Activated naive CD8-positive, alpha-beta T cell treated with anti-CD3 and anti-CD28 coated beads, Interleukin-2, amount 50 U/mL, for 24 hours (primary cell): Measurements from ENCODE around the gene FBP2.
A peak's percentile ranks its signal among the peaks of the same experiment; 100 is the strongest.
"Not testable (repeated sequence)": the region's sequence is repeated elsewhere in the genome, so short reads cannot be mapped to it uniquely, and the experiment has no call there.

ENCODE experiments used
- ATAC-seq: fragments of 150-1000 bp; cut with Tn5 transposase; one replicate; pipeline ENCODE4 v1.10.0; 2021
- DNase-seq: peaks from one replicate; pipeline ENCODE4 v3.0.0; 2021
- H3K27ac Mint-ChIP-seq: one replicate; pipeline ENCODE4 v1.8.0; 2021; ENCODE audit warnings: mild to moderate bottlenecking, mixed read lengths
- H3K27me3 Mint-ChIP-seq: one replicate; pipeline ENCODE4 v1.8.0; 2021; ENCODE audit warnings: mixed read lengths
- H3K36me3 Mint-ChIP-seq: one replicate; pipeline ENCODE4 v1.8.0; 2021; ENCODE audit warnings: low read depth, mixed read lengths
- H3K4me1 Mint-ChIP-seq: one replicate; pipeline ENCODE4 v1.8.0; 2021; ENCODE audit warnings: mixed read lengths
- H3K4me3 Mint-ChIP-seq: one replicate; pipeline ENCODE4 v1.8.0; 2021; ENCODE audit warnings: mild to moderate bottlenecking, moderate library complexity, mixed read lengths
- H3K9me3 Mint-ChIP-seq: one replicate; pipeline ENCODE4 v1.8.0; 2021; ENCODE audit warnings: mixed read lengths

Gene FBP2

DNA sequence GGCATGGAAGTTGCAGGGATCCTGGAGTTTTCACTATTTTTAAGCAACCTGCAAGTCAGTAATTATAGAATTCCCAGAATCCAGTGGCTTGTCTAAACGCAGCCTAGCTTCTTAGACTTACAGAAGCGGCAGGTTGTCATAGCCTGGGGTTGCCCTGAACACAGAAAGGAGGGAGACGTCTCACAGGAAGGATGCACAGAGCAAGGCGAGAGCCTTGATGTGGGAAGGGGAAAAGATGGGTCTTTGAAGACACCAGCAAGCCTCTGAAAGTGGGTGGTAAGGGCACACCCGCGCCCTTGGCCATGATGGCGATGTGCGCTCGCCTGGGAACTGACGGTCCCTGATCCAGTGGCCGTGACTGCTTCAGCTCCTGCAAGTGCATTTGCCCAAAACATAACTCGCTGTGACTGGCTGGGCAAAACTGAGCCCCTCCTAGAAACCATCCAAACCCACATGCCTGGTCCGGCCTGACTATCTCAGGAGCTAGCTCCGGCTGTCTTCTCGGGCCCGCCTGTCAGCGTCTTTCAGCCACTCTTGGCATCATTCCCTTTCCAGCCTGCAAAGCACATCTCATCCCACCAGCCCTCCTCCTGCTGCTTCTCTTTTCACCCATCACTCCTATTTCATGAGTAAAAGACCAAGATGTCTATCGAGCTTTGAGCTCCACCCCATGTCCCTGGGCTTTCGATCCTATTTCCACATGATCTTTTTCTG, 28.6 kb upstream of the FBP2 start:
- Mint-ChIP-seq H3K27me3 (peaks cover 8% of the 10 kb centered on the region), H3K27ac (no peak overlapping the region), H3K4me3 (no peak overlapping the region), H3K4me1 (peaks cover 8% of the 10 kb centered on the region), H3K36me3 (no peaks in the 10 kb centered on the region), H3K9me3 (no peaks in the 10 kb centered on the region)
- ATAC-seq (no peak), DNase-seq (no peak)

- H3K9me3 Mint-ChIP-seq: no peaks in the 10 kb centered on the region
- H3K27ac Mint-ChIP-seq: no peak overlapping the region
- ATAC-seq: no peak
- H3K36me3 Mint-ChIP-seq: peaks cover 2% of the 10 kb centered on the region
- H3K27me3 Mint-ChIP-seq: peaks cover 10% of the 10 kb centered on the region
- H3K4me3 Mint-ChIP-seq: no peak overlapping the region
- DNase-seq: no peak
- H3K4me1 Mint-ChIP-seq: peaks cover 8% of the 10 kb centered on the region
These were observed 25.4 kb upstream of the FBP2 start for GRCh38 chr9:94619026-94619425.

- ATAC-seq (no peak), DNase-seq (no peak)
- Mint-ChIP-seq H3K4me3 (no peak overlapping the region), H3K36me3 (peaks cover 4% of the 10 kb centered on the region), H3K27ac (no peak overlapping the region), H3K9me3 (no peaks in the 10 kb centered on the region), H3K27me3 (peaks cover 26% of the 10 kb centered on the region), H3K4me1 (peaks cover 18% of the 10 kb centered on the region)
These were observed 19.4 kb upstream of the FBP2 start for GRCh38 chr9:94613003-94613402.

DNA sequence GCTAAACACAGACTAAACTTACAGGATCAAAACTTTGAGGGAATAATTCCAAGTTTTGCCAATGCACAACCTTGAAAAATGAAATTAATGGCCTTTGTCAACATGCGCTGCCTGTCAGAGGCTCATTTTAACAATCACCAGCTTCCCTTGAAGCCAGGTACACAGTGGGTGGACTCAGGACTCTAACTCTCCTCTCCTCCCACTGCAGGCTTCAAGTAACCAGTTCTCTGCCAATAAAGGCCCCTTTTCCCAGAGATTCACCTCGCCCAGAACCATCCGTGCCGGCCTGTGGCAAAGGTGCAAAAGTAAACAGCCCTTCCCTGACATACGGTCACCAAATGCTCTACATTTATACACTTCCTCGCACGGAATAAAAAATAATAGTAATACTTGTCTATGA, 18.4 kb upstream of the FBP2 start:
- Mint-ChIP-seq H3K27ac (peak overlapping the region; percentile 71), H3K27me3 (peaks cover 26% of the 10 kb centered on the region), H3K9me3 (no peaks in the 10 kb centered on the region), H3K4me1 (peaks cover 18% of the 10 kb centered on the region), H3K4me3 (peak overlapping the region; percentile 41), H3K36me3 (peaks cover 4% of the 10 kb centered on the region)
- DNase-seq: no peak
- ATAC-seq: peak; percentile 26

- peak; percentile 71 for DNase-seq
- H3K4me3 Mint-ChIP-seq: peak overlapping the region; percentile 41
These were observed 18.0 kb upstream of the FBP2 start for GRCh38 chr9:94611638-94612068.

DNA sequence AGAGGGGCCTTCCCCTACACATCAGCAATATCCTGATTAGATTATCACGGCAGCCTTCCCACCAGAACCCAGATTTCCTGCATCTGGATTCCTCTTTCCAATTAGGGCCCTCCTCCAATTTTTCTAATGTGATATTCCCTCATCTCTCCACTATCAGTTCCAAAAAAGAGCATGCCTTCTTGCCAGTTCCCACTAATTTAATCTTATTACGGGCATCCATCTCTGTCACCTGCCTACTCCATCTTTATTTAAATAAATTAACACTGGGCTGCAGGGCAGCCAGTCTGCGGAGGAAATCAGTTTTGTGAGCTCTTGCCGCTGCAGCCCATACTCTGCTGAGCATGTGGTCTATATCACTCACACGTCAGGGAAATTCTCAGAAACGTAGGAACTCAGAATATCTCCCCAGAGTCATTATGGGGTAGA, 16.6 kb upstream of the FBP2 start:
- no peaks in the 10 kb centered on the region for H3K9me3 Mint-ChIP-seq
- H3K27me3 Mint-ChIP-seq: peaks cover 28% of the 10 kb centered on the region
- no peak overlapping the region for H3K4me3 Mint-ChIP-seq
- no peak overlapping the region for H3K27ac Mint-ChIP-seq
- H3K36me3 Mint-ChIP-seq: peaks cover 2% of the 10 kb centered on the region
- ATAC-seq (no peak), DNase-seq (no peak)
- peaks cover 18% of the 10 kb centered on the region for H3K4me1 Mint-ChIP-seq

More at GRCh38 chr9:94611638-94612068, 18.0 kb upstream of the FBP2 start:
- H3K4me1 Mint-ChIP-seq: peaks cover 18% of the 10 kb centered on the region
- peaks cover 4% of the 10 kb centered on the region for H3K36me3 Mint-ChIP-seq
- peaks cover 30% of the 10 kb centered on the region for H3K27me3 Mint-ChIP-seq
- no peaks in the 10 kb centered on the region for H3K9me3 Mint-ChIP-seq
- H3K27ac Mint-ChIP-seq: peak overlapping the region; percentile 71
- ATAC-seq: peak; percentile 92

GRCh38 chr9:94607423-94607691, 13.7 kb upstream of the FBP2 start:
- Mint-ChIP-seq H3K27ac (no peak overlapping the region), H3K4me3 (no peak overlapping the region), H3K27me3 (peaks cover 27% of the 10 kb centered on the region), H3K9me3 (no peaks in the 10 kb centered on the region), H3K4me1 (peaks cover 23% of the 10 kb centered on the region), H3K36me3 (peaks cover 2% of the 10 kb centered on the region)
- ATAC-seq: no peak
- DNase-seq: no peak

- Mint-ChIP-seq H3K36me3 (peaks cover 2% of the 10 kb centered on the region), H3K4me3 (no peak overlapping the region), H3K9me3 (no peaks in the 10 kb centered on the region), H3K27ac (no peak overlapping the region), H3K4me1 (peaks cover 17% of the 10 kb centered on the region), H3K27me3 (peaks cover 24% of the 10 kb centered on the region)
- DNase-seq (no peak), ATAC-seq (no peak)
These were observed 13.2 kb upstream of the FBP2 start for GRCh38 chr9:94606646-94607422.

- Mint-ChIP-seq H3K4me3 (no peak overlapping the region), H3K36me3 (no peaks in the 10 kb centered on the region), H3K27ac (no peak overlapping the region), H3K9me3 (no peaks in the 10 kb centered on the region), H3K4me1 (peaks cover 9% of the 10 kb centered on the region), H3K27me3 (peaks cover 12% of the 10 kb centered on the region)
- ATAC-seq (peak; percentile 91), DNase-seq (peak; percentile 86)
These were observed 9.9 kb upstream of the FBP2 start for GRCh38 chr9:94603259-94604160.

DNA sequence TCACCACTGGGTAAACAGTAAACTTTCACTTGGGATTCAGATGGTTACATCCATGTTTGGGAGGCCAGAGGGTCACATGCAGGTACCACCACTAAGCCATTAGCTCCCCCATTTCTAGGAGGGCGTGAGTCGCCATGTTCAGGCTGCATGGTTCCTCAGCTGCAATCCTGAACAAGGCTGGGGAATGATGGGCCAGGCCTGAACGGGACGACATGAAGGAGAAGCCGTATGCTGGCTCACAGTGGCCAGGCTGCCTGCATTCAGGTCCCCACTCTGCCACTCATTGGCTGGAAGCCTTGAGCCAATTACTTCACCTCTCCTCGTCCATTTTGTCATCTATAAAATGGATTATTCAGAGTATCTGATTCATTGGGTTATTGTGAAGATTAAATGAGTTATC, 9.0 kb upstream of the FBP2 start:
- ATAC-seq: no peak
- DNase-seq: no peak
- Mint-ChIP-seq H3K9me3 (no peaks in the 10 kb centered on the region), H3K4me3 (no peak overlapping the region), H3K36me3 (no peaks in the 10 kb centered on the region), H3K27me3 (peaks cover 8% of the 10 kb centered on the region), H3K4me1 (peaks cover 9% of the 10 kb centered on the region), H3K27ac (no peak overlapping the region)

- no peak overlapping the region for H3K27ac Mint-ChIP-seq
- H3K4me1 Mint-ChIP-seq: peaks cover 9% of the 10 kb centered on the region
- H3K36me3 Mint-ChIP-seq: no peaks in the 10 kb centered on the region
- DNase-seq (no peak), ATAC-seq (no peak)
- no peak overlapping the region for H3K4me3 Mint-ChIP-seq
- no peaks in the 10 kb centered on the region for H3K9me3 Mint-ChIP-seq
- H3K27me3 Mint-ChIP-seq: peaks cover 8% of the 10 kb centered on the region
These were observed 7.1 kb upstream of the FBP2 start for GRCh38 chr9:94600715-94601114.

DNA sequence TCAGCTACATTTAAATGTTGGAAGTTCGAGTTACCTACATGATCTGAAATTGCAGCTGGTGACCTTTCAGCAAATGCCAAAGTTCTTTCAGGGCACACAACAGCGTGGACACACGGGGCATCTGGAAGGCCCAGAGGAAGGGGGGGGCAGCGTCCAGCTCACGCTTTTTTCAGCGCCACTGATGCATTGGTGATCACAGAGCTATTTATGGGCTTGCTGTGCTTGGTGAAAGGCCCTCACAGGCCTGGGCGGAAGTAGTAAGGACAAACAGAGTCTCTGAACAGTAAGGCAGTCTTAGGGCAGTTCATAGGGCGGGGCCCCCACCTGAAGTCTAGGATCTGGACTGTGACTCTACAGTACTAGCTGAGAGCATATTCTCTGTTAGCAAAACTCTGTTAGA, 6.6 kb upstream of the FBP2 start:
- H3K27ac Mint-ChIP-seq: no peak overlapping the region
- H3K27me3 Mint-ChIP-seq: peaks cover 8% of the 10 kb centered on the region
- peaks cover 9% of the 10 kb centered on the region for H3K4me1 Mint-ChIP-seq
- H3K36me3 Mint-ChIP-seq: no peaks in the 10 kb centered on the region
- no peaks in the 10 kb centered on the region for H3K9me3 Mint-ChIP-seq
- DNase-seq: no peak
- no peak for ATAC-seq
- no peak overlapping the region for H3K4me3 Mint-ChIP-seq

GRCh38 chr9:94599102-94599501, 5.5 kb upstream of the FBP2 start:
- H3K4me3 Mint-ChIP-seq: no peak overlapping the region
- H3K36me3 Mint-ChIP-seq: no peaks in the 10 kb centered on the region
- DNase-seq (no peak), ATAC-seq (no peak)
- H3K27me3 Mint-ChIP-seq: peaks cover 10% of the 10 kb centered on the region
- H3K4me1 Mint-ChIP-seq: peaks cover 9% of the 10 kb centered on the region
- no peak overlapping the region for H3K27ac Mint-ChIP-seq
- no peaks in the 10 kb centered on the region for H3K9me3 Mint-ChIP-seq

DNA sequence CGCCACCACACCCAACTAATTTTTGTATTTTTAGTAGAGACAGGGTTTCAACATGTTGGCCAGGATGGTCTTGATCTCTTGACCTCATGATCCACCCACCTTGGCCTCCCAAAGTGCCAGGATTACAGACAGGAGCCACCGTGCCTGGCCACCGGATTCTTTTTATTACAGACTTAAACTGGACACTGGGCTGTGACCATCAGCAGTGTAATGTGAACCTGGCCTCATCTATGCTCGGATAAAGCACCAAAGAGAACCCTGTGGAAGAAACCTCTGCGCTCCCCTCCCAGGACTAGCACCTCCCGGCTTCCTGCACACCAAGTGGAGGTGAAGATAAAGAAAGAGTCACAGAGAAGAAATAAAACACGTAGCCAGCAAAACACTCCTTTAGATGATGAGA, 941 bp downstream of the FBP2 start:
- peaks cover 17% of the 10 kb centered on the region for H3K27me3 Mint-ChIP-seq
- not testable (repeated sequence) for H3K4me1 Mint-ChIP-seq, ATAC-seq, H3K36me3 Mint-ChIP-seq, DNase-seq, H3K4me3 Mint-ChIP-seq, H3K9me3 Mint-ChIP-seq, H3K27ac Mint-ChIP-seq
